Fibroblast of the aortic adventitia (primary cell): ENCODE results near the gene CATSPER4. TPM values are rescaled to one million over a fixed set of nuclear protein-coding genes. Genes with fewer than 3 reads are reported as not detected.

Experiments
- DNase-seq: peaks from one replicate; pipeline ENCODE4 v3.0.0-alpha.2; 2010; ENCODE audit warnings: low read depth
- H3K4me3 ChIP-seq: 2 replicates; pipeline ENCODE4 v1.5.1; 2011; ENCODE audit warnings: low read depth, mild to moderate bottlenecking, control low read depth, low read length, moderate library complexity
- total RNA-seq: library from RNA; depleted of rRNA; stranded (reverse); fragments of >200 nt; gene quantifications from 2 replicates; pipeline ENCODE4 v1.2.3, GENCODE V29; 2012; ENCODE audit warnings: low replicate concordance
- TF ChIP-seq, protein P1 (sequence below): IDR thresholded peaks from 2 replicates; pipeline ENCODE4 v1.5.1; 2011; ENCODE audit warnings: mild to moderate bottlenecking, low read length, control low read depth, inconsistent platforms; ENCODE audit not compliant: insufficient read depth

Gene CATSPER4
- total RNA-seq, 1 donor, result not detected

DNA sequence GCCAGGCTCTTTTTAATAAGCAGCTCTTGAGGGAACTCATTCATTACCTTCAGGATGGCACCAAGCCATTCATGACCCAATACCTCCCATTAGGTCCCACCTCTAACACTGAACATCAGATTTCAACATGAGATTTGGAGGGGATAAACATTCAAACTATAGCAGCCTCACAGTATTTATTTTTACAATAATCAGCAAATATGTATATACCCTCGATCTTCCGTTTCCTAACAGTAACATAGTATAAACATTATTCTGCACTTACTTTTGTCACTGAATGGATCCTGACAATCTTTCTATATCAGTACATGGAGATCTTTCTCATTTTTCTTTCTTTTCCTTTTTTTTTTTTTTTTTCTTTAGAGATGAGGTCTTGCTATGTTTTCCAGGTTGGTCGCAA, 5.4 kb downstream of the CATSPER4 start:
- TF ChIP-seq, protein P1, sequence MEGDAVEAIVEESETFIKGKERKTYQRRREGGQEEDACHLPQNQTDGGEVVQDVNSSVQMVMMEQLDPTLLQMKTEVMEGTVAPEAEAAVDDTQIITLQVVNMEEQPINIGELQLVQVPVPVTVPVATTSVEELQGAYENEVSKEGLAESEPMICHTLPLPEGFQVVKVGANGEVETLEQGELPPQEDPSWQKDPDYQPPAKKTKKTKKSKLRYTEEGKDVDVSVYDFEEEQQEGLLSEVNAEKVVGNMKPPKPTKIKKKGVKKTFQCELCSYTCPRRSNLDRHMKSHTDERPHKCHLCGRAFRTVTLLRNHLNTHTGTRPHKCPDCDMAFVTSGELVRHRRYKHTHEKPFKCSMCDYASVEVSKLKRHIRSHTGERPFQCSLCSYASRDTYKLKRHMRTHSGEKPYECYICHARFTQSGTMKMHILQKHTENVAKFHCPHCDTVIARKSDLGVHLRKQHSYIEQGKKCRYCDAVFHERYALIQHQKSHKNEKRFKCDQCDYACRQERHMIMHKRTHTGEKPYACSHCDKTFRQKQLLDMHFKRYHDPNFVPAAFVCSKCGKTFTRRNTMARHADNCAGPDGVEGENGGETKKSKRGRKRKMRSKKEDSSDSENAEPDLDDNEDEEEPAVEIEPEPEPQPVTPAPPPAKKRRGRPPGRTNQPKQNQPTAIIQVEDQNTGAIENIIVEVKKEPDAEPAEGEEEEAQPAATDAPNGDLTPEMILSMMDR, result no peak

DNA sequence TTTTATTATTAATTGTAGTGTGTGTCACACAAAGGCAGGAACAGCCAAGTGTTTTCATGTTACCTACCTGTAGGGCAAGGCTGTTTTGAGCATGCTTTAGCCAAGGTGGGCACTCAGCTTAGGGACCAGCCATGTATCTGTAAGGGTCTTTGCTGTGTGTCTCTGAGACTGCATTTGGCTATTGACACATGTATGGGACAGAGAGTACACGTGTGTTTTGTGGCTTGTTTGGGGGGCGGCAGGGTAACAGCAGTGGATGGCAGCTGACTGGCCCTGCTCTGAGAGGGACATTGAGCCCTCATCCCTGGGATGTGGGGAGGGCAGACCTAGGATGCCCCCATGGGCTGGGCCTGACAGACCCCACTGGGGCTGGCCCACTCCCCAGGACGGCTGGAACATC, 6.9 kb downstream of the CATSPER4 start:
- DNase-seq, result no peak
- TF ChIP-seq, protein P1, result no peak
- no peak overlapping the region for H3K4me3 ChIP-seq

More for the DNA sequence above, 5.4 kb downstream of the CATSPER4 start:
- no peak for DNase-seq
- H3K4me3 ChIP-seq, result no peak overlapping the region

DNA sequence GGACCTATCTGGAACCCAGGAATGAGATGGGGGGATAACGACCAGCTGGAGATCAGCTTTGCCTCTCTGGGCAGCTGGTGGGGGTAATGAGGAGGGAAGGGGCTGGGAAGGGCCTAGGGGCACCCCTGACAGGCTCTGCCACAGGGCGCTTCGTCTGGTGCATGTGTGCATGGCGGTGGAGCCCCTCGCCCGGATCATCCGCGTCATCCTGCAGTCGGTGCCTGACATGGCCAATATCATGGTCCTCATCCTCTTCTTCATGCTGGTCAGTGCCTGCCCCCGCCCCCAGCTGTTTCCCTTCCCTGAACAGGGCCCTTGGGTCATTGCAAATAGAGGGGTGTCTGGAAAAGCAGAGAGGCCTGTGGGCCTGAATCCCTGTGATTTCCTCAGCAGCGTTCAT, 7.4 kb downstream of the CATSPER4 start:
- H3K4me3 ChIP-seq, result no peak overlapping the region
- TF ChIP-seq, protein P1, result no peak
- DNase-seq, result no peak

DNA sequence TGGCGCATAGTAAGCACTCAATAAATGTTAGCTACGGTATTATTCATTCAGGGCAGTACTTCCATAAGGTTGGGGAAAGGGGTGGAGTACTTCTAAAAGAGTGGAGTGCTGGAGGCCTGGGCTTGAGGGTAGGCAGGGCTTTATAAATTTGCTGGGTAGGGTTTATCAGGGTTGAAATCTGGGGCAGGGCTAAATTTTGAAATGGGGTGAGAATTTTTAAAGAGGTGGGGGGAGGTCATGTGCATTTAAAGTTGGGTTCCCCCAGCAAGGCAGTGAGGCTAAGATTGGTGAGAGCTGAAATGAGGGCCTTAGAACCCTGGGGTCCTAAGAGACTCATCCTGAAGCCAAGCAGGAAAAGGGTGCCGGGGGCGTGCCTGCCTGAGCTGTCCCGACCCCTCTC, 10.0 kb downstream of the CATSPER4 start:
- TF ChIP-seq, protein P1, result no peak
- H3K4me3 ChIP-seq, result no peak overlapping the region
- no peak for DNase-seq

DNA sequence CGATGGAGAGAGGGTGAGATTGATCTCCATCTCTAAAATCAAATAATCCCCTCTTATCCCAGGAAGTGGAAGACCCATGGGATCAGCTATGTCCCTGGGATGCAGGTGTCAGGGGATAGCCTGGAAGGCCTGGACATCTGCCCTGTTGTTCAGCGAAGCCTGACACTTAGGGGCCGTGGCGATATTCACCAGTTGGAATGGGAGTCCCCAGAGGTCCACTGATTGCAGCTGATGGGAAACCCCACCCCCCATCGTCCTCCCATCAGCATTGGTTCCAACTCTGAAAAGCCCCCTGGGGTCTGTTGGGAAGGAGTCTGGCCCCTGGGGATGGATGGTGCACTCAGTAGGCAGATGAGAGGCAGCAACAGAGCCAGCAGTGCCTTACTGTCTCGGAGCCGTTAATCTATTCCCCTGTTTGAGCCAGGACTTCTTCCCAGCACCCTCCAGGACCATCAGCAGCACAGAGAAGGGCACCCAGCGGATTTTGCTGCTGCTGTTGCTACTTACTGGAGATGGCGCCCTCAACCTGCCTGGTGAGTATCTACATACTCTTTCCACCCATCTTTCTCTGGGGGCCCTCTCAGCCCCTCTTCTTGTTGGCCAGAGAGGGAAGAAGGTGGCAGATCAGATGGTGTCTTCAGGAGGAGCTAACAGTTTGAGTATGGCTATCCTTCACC, 13.4 kb downstream of the CATSPER4 start:
- DNase-seq, result no peak
- no peak overlapping the region for H3K4me3 ChIP-seq
- TF ChIP-seq, protein P1, result no peak

DNA sequence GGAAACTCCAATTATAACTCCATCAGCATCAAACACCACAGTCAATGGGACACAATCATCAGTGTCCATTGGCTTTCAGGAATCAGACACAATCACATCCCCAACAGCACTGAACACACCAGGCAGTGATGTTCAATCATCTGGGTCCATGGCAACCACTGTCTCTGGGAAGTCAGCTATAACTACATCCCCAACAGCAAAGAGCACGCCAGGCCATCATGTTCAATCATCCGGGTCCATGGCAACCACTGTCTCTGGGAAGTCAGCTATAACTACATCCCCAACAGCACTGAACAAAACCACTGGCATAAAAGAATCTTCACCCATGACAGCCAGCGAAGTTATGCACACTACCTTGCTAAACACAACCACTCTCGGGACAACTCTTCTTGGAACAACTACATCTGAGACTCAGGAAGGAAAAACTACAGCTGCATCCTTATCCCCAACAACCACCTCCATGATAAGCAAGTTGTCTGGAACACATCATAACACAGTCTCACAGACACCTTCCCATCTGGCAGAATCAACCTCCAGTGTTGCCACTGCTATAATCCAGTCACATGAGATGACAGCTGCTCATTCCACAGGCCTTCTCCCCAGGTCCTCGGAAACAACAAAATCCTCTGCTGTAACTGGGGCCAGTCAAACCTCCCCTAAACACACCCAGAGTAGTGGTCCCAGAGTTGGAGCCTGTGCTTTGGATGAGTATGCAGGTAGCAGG, 19.9 kb downstream of the CATSPER4 start:
- TF ChIP-seq, protein P1, result no peak

More for the DNA sequence above, 19.9 kb downstream of the CATSPER4 start:
- DNase-seq, result no peak
- H3K4me3 ChIP-seq, result no peak overlapping the region
